Measurements from ENCODE around the gene RAB7B. TPM values are rescaled to one million over a fixed set of nuclear protein-coding genes. Genes with fewer than 3 reads are reported as not detected.

Gene RAB7B
- total RNA-seq, 4 donors from 2014 or later = 21.6 to 55.5 (median 26.8) TPM

DNA sequence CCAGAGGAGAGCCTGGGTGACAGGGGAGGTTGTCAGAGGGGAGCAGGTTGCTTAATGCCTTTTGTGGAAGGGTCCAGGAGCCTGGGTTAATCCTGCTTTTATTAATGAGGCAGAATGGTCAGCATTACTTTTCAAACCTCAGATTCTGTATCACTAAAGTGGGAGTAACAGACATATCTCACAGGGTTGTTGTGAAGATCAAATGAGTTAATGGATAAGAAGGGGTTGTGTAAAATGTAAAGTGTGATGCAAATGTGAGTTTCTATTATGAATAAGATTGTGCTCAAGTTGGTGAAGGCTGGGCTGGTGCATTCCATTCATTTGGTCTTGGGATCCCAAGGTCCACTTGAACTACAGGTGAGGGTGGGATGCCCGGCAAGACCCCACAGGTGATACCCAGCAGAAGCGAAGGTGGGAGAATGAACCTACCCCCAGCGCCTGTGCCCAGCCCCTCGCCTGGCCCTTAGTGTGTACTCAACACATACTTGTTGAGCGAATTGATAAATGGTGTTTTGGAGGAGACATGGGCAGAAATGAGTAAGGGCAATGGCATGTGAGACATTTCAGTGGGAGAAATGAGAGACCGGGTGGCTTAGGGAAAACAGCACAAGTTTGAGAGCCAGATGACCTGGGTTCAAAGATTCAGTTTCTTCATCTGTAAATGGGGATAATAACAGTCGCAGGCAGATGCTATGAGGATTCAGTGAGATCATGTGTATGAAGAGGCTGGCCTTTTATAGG is 66.2 kb downstream of the RAB7B start:
- TF ChIP-seq POLR2A (IDR thresholded peaks at IDR 0.05) = no peak
- TF ChIP-seq POLR2AphosphoS5 (IDR thresholded peaks at IDR 0.05) = no peak
- no peak for TF ChIP-seq EP300 (IDR thresholded peaks at IDR 0.05)
- no peak for TF ChIP-seq CTCF (IDR thresholded peaks at IDR 0.05)
- H3K4me1 ChIP-seq = peaks cover 30% of the 10 kb centered on the region
- H3K4me3 ChIP-seq = no peak overlapping the region
- H3K27me3 ChIP-seq = peaks cover 60% of the 10 kb centered on the region
- 85% methylated on average over 7 of the region's 7 CpGs for WGBS
- no peak overlapping the region for H3K27ac ChIP-seq
- H3K9me3 ChIP-seq = no peaks in the 10 kb centered on the region
- H3K36me3 ChIP-seq = no peaks in the 10 kb centered on the region
- no peak for DNase-seq (ENCODE audit: low spot score in 2 of 2)

GRCh38 chr1:205936311-205936710 is 66.9 kb downstream of the RAB7B start:
- WGBS = 52% methylated on average over 6 of the region's 6 CpGs
- H3K27me3 ChIP-seq = peaks cover 54% of the 10 kb centered on the region
- peaks cover 30% of the 10 kb centered on the region for H3K4me1 ChIP-seq
- no peaks in the 10 kb centered on the region for H3K9me3 ChIP-seq
- H3K4me3 ChIP-seq = no peak overlapping the region
- no peaks in the 10 kb centered on the region for H3K36me3 ChIP-seq
- no peak for DNase-seq (ENCODE audit: low spot score in 2 of 2)
- no peak for TF ChIP-seq CTCF (IDR thresholded peaks at IDR 0.05)
- no peak for TF ChIP-seq POLR2A (IDR thresholded peaks at IDR 0.05)
- no peak for TF ChIP-seq POLR2AphosphoS5 (IDR thresholded peaks at IDR 0.05)
- no peak for TF ChIP-seq EP300 (IDR thresholded peaks at IDR 0.05)
- H3K27ac ChIP-seq = no peak overlapping the region

- TF ChIP-seq EP300 (IDR thresholded peaks at IDR 0.05) = no peak
- no peak for TF ChIP-seq POLR2AphosphoS5 (IDR thresholded peaks at IDR 0.05)
- TF ChIP-seq CTCF (IDR thresholded peaks at IDR 0.05) = no peak
- TF ChIP-seq POLR2A (IDR thresholded peaks at IDR 0.05) = no peak
- peak overlapping the region; percentile 28 for H3K27ac ChIP-seq
- H3K36me3 ChIP-seq = no peaks in the 10 kb centered on the region
- peaks cover 53% of the 10 kb centered on the region for H3K27me3 ChIP-seq
- no peak overlapping the region for H3K4me3 ChIP-seq
- DNase-seq (ENCODE audit: low spot score in 2 of 2) = no peak
- H3K9me3 ChIP-seq = no peaks in the 10 kb centered on the region
- peaks cover 30% of the 10 kb centered on the region for H3K4me1 ChIP-seq
- WGBS = 71% methylated on average over 6 of the region's 8 CpGs
These were observed 67.3 kb downstream of the RAB7B start for GRCh38 chr1:205935869-205936268.

GRCh38 chr1:205934788-205935187 is 68.4 kb downstream of the RAB7B start:
- Histone ChIP-seq H3K9me3 (no peaks in the 10 kb centered on the region), H3K27me3 (peaks cover 45% of the 10 kb centered on the region), H3K27ac (peak overlapping the region; percentile 16), H3K36me3 (no peaks in the 10 kb centered on the region), H3K4me1 (peaks cover 30% of the 10 kb centered on the region), H3K4me3 (no peak overlapping the region)
- WGBS = 68% methylated on average over 7 of the region's 7 CpGs
- no peak for DNase-seq (ENCODE audit: low spot score in 2 of 2)
- no peak for TF ChIP-seq POLR2AphosphoS5 (IDR thresholded peaks at IDR 0.05)
- no peak for TF ChIP-seq POLR2A (IDR thresholded peaks at IDR 0.05)
- TF ChIP-seq CTCF (IDR thresholded peaks at IDR 0.05) = no peak
- TF ChIP-seq EP300 (IDR thresholded peaks at IDR 0.05) = no peak

GRCh38 chr1:205933671-205934618 is 69.2 kb downstream of the RAB7B start:
- H3K36me3 ChIP-seq = no peaks in the 10 kb centered on the region
- peaks cover 44% of the 10 kb centered on the region for H3K27me3 ChIP-seq
- H3K9me3 ChIP-seq = no peaks in the 10 kb centered on the region
- 63% methylated on average over 7 of the region's 7 CpGs for WGBS
- peaks cover 30% of the 10 kb centered on the region for H3K4me1 ChIP-seq
- TF ChIP-seq POLR2A (IDR thresholded peaks at IDR 0.05) (no peak), POLR2AphosphoS5 (IDR thresholded peaks at IDR 0.05) (no peak), CTCF (IDR thresholded peaks at IDR 0.05) (no peak), EP300 (IDR thresholded peaks at IDR 0.05) (no peak)
- H3K4me3 ChIP-seq = no peak overlapping the region
- H3K27ac ChIP-seq = peak overlapping the region; percentile 16
- no peak for DNase-seq (ENCODE audit: low spot score in 2 of 2)

Measured in suprapubic skin (tissue), 4 donors.